Measurements from ENCODE around the gene PPP1R12B.
"Not testable (repeated sequence)": the region's sequence is repeated elsewhere in the genome, so short reads cannot be mapped to it uniquely, and the experiment has no call there.

Gene PPP1R12B

GRCh38 chr1:202588503-202589189 lies 240.1 kb downstream of the PPP1R12B start:
- no peak for DNase-seq

GRCh38 chr1:202589190-202589930 lies 240.9 kb downstream of the PPP1R12B start:
- DNase-seq: no peak

GRCh38 chr1:202590126-202590525 lies 241.6 kb downstream of the PPP1R12B start:
- no peak for DNase-seq

GRCh38 chr1:202590975-202591411 lies 242.5 kb downstream of the PPP1R12B start:
- DNase-seq: no peak

GRCh38 chr1:202591515-202591914 lies 243.0 kb downstream of the PPP1R12B start:
- no peak for DNase-seq

- DNase-seq: no peak
Observed at GRCh38 chr1:202592146-202592545, 243.6 kb downstream of the PPP1R12B start.

GRCh38 chr1:202593845-202594244 lies 245.3 kb downstream of the PPP1R12B start:
- no peak for DNase-seq

- no peak for DNase-seq
Observed at GRCh38 chr1:202596638-202597037, 248.1 kb downstream of the PPP1R12B start.

- DNase-seq: no peak
Observed at GRCh38 chr1:202597090-202597761, 248.7 kb downstream of the PPP1R12B start.

GRCh38 chr1:202599669-202600431 lies 251.4 kb downstream of the PPP1R12B start:
- DNase-seq: no peak

GRCh38 chr1:202600432-202601041 lies 252.0 kb downstream of the PPP1R12B start:
- DNase-seq: no peak

- DNase-seq: no peak
Observed at GRCh38 chr1:202603435-202603834, 254.9 kb downstream of the PPP1R12B start.

- DNase-seq: no peak
Observed at GRCh38 chr1:202605515-202605914, 257.0 kb downstream of the PPP1R12B start.

GRCh38 chr1:202612036-202612435 lies 263.5 kb downstream of the PPP1R12B start:
- not testable (repeated sequence) for DNase-seq

GRCh38 chr1:202613571-202613970 lies 265.1 kb downstream of the PPP1R12B start:
- DNase-seq: no peak

GRCh38 chr1:202614363-202615207 lies 266.1 kb downstream of the PPP1R12B start:
- DNase-seq: not testable (repeated sequence)

GRCh38 chr1:202615208-202615500 lies 266.7 kb downstream of the PPP1R12B start:
- DNase-seq: not testable (repeated sequence)

- no peak for DNase-seq
Observed at GRCh38 chr1:202615501-202616354, 267.2 kb downstream of the PPP1R12B start.

- no peak for DNase-seq
Observed at GRCh38 chr1:202616355-202616915, 267.9 kb downstream of the PPP1R12B start.

GRCh38 chr1:202619012-202619411 lies 270.5 kb downstream of the PPP1R12B start:
- DNase-seq: not testable (repeated sequence)

All from activated naive CD4-positive, alpha-beta T cell treated with anti-CD3 and anti-CD28 coated beads, Interleukin-2, amount 50 U/mL, for 16 hours (primary cell).